ENCODE results near the gene HCFC1. TPM values are rescaled to one million over a fixed set of nuclear protein-coding genes. Genes with fewer than 3 reads are reported as not detected.

Gene HCFC1
- total and polyA plus RNA-seq, 9 donors, result 12.8 to 47.1 (median 34.6) TPM

- H3K27ac ChIP-seq (ENCODE audit: low read length), result peak overlapping the region; percentile 42
- H3K4me1 ChIP-seq (ENCODE audit: control insufficient read depth, insufficient read depth, low read length), result peaks cover 37% of the 10 kb centered on the region
- H3K9me3 ChIP-seq (replicated peaks; ENCODE audit: control insufficient read depth, low read depth, low read length), result no peaks in the 10 kb centered on the region
- no peaks in the 10 kb centered on the region for H3K36me3 ChIP-seq (ENCODE audit: control insufficient read depth, insufficient read depth, low read length)
- no peak overlapping the region for H3K4me3 ChIP-seq (ENCODE audit: low read length)
- peaks cover 28% of the 10 kb centered on the region for H3K27me3 ChIP-seq (ENCODE audit: control insufficient read depth, insufficient read depth, low read length)
- 63% methylated on average over 15 of the region's 18 CpGs for WGBS (ENCODE audit: insufficient coverage)
- DNase-seq, result peak; percentile 49
Measured at GRCh38 chrX:153903238-153903980, 68.2 kb downstream of the HCFC1 start.

- no peak overlapping the region for H3K4me3 ChIP-seq (ENCODE audit: low read length)
- H3K9me3 ChIP-seq (replicated peaks; ENCODE audit: control insufficient read depth, low read depth, low read length), result no peaks in the 10 kb centered on the region
- H3K27me3 ChIP-seq (ENCODE audit: control insufficient read depth, insufficient read depth, low read length), result peaks cover 25% of the 10 kb centered on the region
- 71% methylated on average over 8 of the region's 10 CpGs for WGBS (ENCODE audit: insufficient coverage)
- no peak overlapping the region for H3K27ac ChIP-seq (ENCODE audit: low read length)
- no peak for DNase-seq
- H3K36me3 ChIP-seq (ENCODE audit: control insufficient read depth, insufficient read depth, low read length), result no peaks in the 10 kb centered on the region
- H3K4me1 ChIP-seq (ENCODE audit: control insufficient read depth, insufficient read depth, low read length), result peaks cover 37% of the 10 kb centered on the region
Measured at GRCh38 chrX:153902385-153902784, 69.2 kb downstream of the HCFC1 start.

- 38% methylated on average over 8 of the region's 8 CpGs for WGBS (ENCODE audit: insufficient coverage)
- H3K27ac ChIP-seq (ENCODE audit: low read length), result no peak overlapping the region
- no peak for DNase-seq
- H3K9me3 ChIP-seq (replicated peaks; ENCODE audit: control insufficient read depth, low read depth, low read length), result no peaks in the 10 kb centered on the region
- H3K36me3 ChIP-seq (ENCODE audit: control insufficient read depth, insufficient read depth, low read length), result no peaks in the 10 kb centered on the region
- peaks cover 37% of the 10 kb centered on the region for H3K4me1 ChIP-seq (ENCODE audit: control insufficient read depth, insufficient read depth, low read length)
- H3K4me3 ChIP-seq (ENCODE audit: low read length), result no peak overlapping the region
- H3K27me3 ChIP-seq (ENCODE audit: control insufficient read depth, insufficient read depth, low read length), result peaks cover 24% of the 10 kb centered on the region
Measured at GRCh38 chrX:153901753-153902140, 69.9 kb downstream of the HCFC1 start.

GRCh38 chrX:153900831-153901752 lies 70.5 kb downstream of the HCFC1 start:
- Histone ChIP-seq H3K4me3 (ENCODE audit: low read length) (no peak overlapping the region), H3K36me3 (ENCODE audit: control insufficient read depth, insufficient read depth, low read length) (no peaks in the 10 kb centered on the region), H3K27ac (ENCODE audit: low read length) (peak overlapping the region; percentile 21), H3K27me3 (ENCODE audit: control insufficient read depth, insufficient read depth, low read length) (peaks cover 29% of the 10 kb centered on the region), H3K4me1 (ENCODE audit: control insufficient read depth, insufficient read depth, low read length) (peaks cover 37% of the 10 kb centered on the region), H3K9me3 (replicated peaks; ENCODE audit: control insufficient read depth, low read depth, low read length) (peaks cover 4% of the 10 kb centered on the region)
- peak; percentile 89 for DNase-seq
- WGBS (ENCODE audit: insufficient coverage), result 49% methylated on average over 21 of the region's 26 CpGs

GRCh38 chrX:153897899-153898298 lies 73.7 kb downstream of the HCFC1 start:
- Histone ChIP-seq H3K4me3 (ENCODE audit: low read length) (no peak overlapping the region), H3K9me3 (replicated peaks; ENCODE audit: control insufficient read depth, low read depth, low read length) (peaks cover 6% of the 10 kb centered on the region), H3K4me1 (ENCODE audit: control insufficient read depth, insufficient read depth, low read length) (peaks cover 19% of the 10 kb centered on the region), H3K27me3 (ENCODE audit: control insufficient read depth, insufficient read depth, low read length) (peaks cover 36% of the 10 kb centered on the region), H3K27ac (ENCODE audit: low read length) (no peak overlapping the region), H3K36me3 (ENCODE audit: control insufficient read depth, insufficient read depth, low read length) (no peaks in the 10 kb centered on the region)
- no peak for DNase-seq

Other genes starting within 250 kb of the HCFC1 start
- 51.8 TPM for gene BCAP31, start 247.4 kb downstream of the HCFC1 start, total RNA-seq
- gene BCAP31, start 247.4 kb downstream of the HCFC1 start, polyA plus RNA-seq (ENCODE audit: insufficient read depth in 1 of 8, insufficient read length in 8 of 8, low replicate concordance in 1 of 8), result 10 to 100 TPM; 73.9 to 90.1 (median 76.9) TPM
- gene ABCD1, start 247.0 kb downstream of the HCFC1 start, total RNA-seq, result 7.2 TPM
- gene ABCD1, start 247.0 kb downstream of the HCFC1 start, polyA plus RNA-seq (ENCODE audit: insufficient read depth in 1 of 8, insufficient read length in 8 of 8, low replicate concordance in 1 of 8), result 10 to 100 TPM in 1 of 8 donors, 1 to 10 TPM in 7; 7.7 to 11.4 (median 9.2) TPM
- gene PLXNB3, start 207.6 kb downstream of the HCFC1 start, total RNA-seq, result 0.89 TPM
- 1 to 10 TPM; 2.4 to 8.9 (median 4.2) TPM for gene PLXNB3, start 207.6 kb downstream of the HCFC1 start, polyA plus RNA-seq (ENCODE audit: insufficient read depth in 1 of 8, insufficient read length in 8 of 8, low replicate concordance in 1 of 8)
- 195 TPM for gene SRPK3, start 190.8 kb downstream of the HCFC1 start, total RNA-seq
- 100 to 1,000 TPM; 145 to 273 (median 232) TPM for gene SRPK3, start 190.8 kb downstream of the HCFC1 start, polyA plus RNA-seq (ENCODE audit: insufficient read depth in 1 of 8, insufficient read length in 8 of 8, low replicate concordance in 1 of 8)
- gene IDH3G, start 177.4 kb downstream of the HCFC1 start, total RNA-seq, result 30.6 TPM
- 10 to 100 TPM; 49.7 to 62.4 (median 54.4) TPM for gene IDH3G, start 177.4 kb downstream of the HCFC1 start, polyA plus RNA-seq (ENCODE audit: insufficient read depth in 1 of 8, insufficient read length in 8 of 8, low replicate concordance in 1 of 8)
- 188 TPM for gene SSR4, start 177.2 kb downstream of the HCFC1 start, total RNA-seq
- 100 to 1,000 TPM in 7 of 8 donors, 10 to 100 TPM in 1; 95.6 to 148 (median 131) TPM for gene SSR4, start 177.2 kb downstream of the HCFC1 start, polyA plus RNA-seq (ENCODE audit: insufficient read depth in 1 of 8, insufficient read length in 8 of 8, low replicate concordance in 1 of 8)
- 1.6 TPM for gene PDZD4, start 141.3 kb downstream of the HCFC1 start, total RNA-seq
- 1 to 10 TPM; 2.1 to 6.3 (median 3.8) TPM for gene PDZD4, start 141.3 kb downstream of the HCFC1 start, polyA plus RNA-seq (ENCODE audit: insufficient read depth in 1 of 8, insufficient read length in 8 of 8, low replicate concordance in 1 of 8)
- 0.84 TPM for gene L1CAM, start 85.6 kb downstream of the HCFC1 start, total RNA-seq
- 10 to 100 TPM in 1 of 8 donors, 1 to 10 TPM in 7; 1.6 to 12.0 (median 3.7) TPM for gene L1CAM, start 85.6 kb downstream of the HCFC1 start, polyA plus RNA-seq (ENCODE audit: insufficient read depth in 1 of 8, insufficient read length in 8 of 8, low replicate concordance in 1 of 8)
- gene AVPR2, start 67.1 kb downstream of the HCFC1 start, total RNA-seq, result 0.84 TPM
- gene AVPR2, start 67.1 kb downstream of the HCFC1 start, polyA plus RNA-seq (ENCODE audit: insufficient read depth in 1 of 8, insufficient read length in 8 of 8, low replicate concordance in 1 of 8), result 1 to 10 TPM in 2 of 8 donors, under 1 TPM in 6; 0.49 to 1.2 (median 0.79) TPM
- gene ARHGAP4, start 45.6 kb downstream of the HCFC1 start, total RNA-seq, result 15.5 TPM
- 10 to 100 TPM; 15.1 to 30.8 (median 22.2) TPM for gene ARHGAP4, start 45.6 kb downstream of the HCFC1 start, polyA plus RNA-seq (ENCODE audit: insufficient read depth in 1 of 8, insufficient read length in 8 of 8, low replicate concordance in 1 of 8)
- 42.8 TPM for gene NAA10, start 36.8 kb downstream of the HCFC1 start, total RNA-seq
- 10 to 100 TPM; 62.6 to 77.5 (median 65.7) TPM for gene NAA10, start 36.8 kb downstream of the HCFC1 start, polyA plus RNA-seq (ENCODE audit: insufficient read depth in 1 of 8, insufficient read length in 8 of 8, low replicate concordance in 1 of 8)
- gene RENBP, start 27.2 kb downstream of the HCFC1 start, total RNA-seq, result 3.1 TPM
- gene RENBP, start 27.2 kb downstream of the HCFC1 start, polyA plus RNA-seq (ENCODE audit: insufficient read depth in 1 of 8, insufficient read length in 8 of 8, low replicate concordance in 1 of 8), result 1 to 10 TPM; 3.2 to 7.2 (median 4.4) TPM
- 5.2 TPM for gene TMEM187, start 936 bp upstream of the HCFC1 start, total RNA-seq
- gene TMEM187, start 936 bp upstream of the HCFC1 start, polyA plus RNA-seq (ENCODE audit: insufficient read depth in 1 of 8, insufficient read length in 8 of 8, low replicate concordance in 1 of 8), result 1 to 10 TPM; 3.3 to 6.8 (median 5.9) TPM
- 20.7 TPM for gene IRAK1, start 48.1 kb upstream of the HCFC1 start, total RNA-seq
- 10 to 100 TPM; 52.0 to 62.8 (median 54.9) TPM for gene IRAK1, start 48.1 kb upstream of the HCFC1 start, polyA plus RNA-seq (ENCODE audit: insufficient read depth in 1 of 8, insufficient read length in 8 of 8, low replicate concordance in 1 of 8)
- 18.6 TPM for gene MECP2, start 125.9 kb upstream of the HCFC1 start, total RNA-seq
- gene MECP2, start 125.9 kb upstream of the HCFC1 start, polyA plus RNA-seq (ENCODE audit: insufficient read depth in 1 of 8, insufficient read length in 8 of 8, low replicate concordance in 1 of 8), result 10 to 100 TPM; 17.5 to 24.0 (median 20.9) TPM
- not detected for gene OPN1LW, start 172.4 kb upstream of the HCFC1 start, total RNA-seq
- gene OPN1LW, start 172.4 kb upstream of the HCFC1 start, polyA plus RNA-seq (ENCODE audit: insufficient read depth in 1 of 8, insufficient read length in 8 of 8, low replicate concordance in 1 of 8), result not detected
- not detected for gene OPN1MW, start 210.8 kb upstream of the HCFC1 start, total RNA-seq
- not detected for gene OPN1MW, start 210.8 kb upstream of the HCFC1 start, polyA plus RNA-seq (ENCODE audit: insufficient read depth in 1 of 8, insufficient read length in 8 of 8, low replicate concordance in 1 of 8)
- gene OPN1MW2, start 247.9 kb upstream of the HCFC1 start, total RNA-seq, result not detected
- gene OPN1MW2, start 247.9 kb upstream of the HCFC1 start, polyA plus RNA-seq (ENCODE audit: insufficient read depth in 1 of 8, insufficient read length in 8 of 8, low replicate concordance in 1 of 8), result not detected